Measurements from ENCODE around the gene CST3. TPM values are rescaled to one million over a fixed set of nuclear protein-coding genes. Genes with fewer than 3 reads are reported as not detected.

CST3 gene
- total RNA-seq, 1 experiment from 2014 or later = 181 TPM

- Histone ChIP-seq H3K27ac (ENCODE audit: low read depth, low read length) (no peak overlapping the region), H3K9me2 (ENCODE audit: insufficient read depth) (no peaks in the 10 kb centered on the region), H3K36me3 (ENCODE audit: control insufficient read depth in 1 of 2, insufficient read depth in 2 of 2, low read length in 2 of 2) (no peaks in the 10 kb centered on the region), H3K9me3 (ENCODE audit: control insufficient read depth in 1 of 2, insufficient read depth in 1 of 2, low read depth in 1 of 2, low read length in 2 of 2) (peaks cover 0 to 8% of the 10 kb centered on the region in 2 experiments; a peak in 1 of 4 replicates), H3K4me1 (ENCODE audit: control insufficient read depth in 1 of 2, insufficient read depth in 2 of 2, low read length in 2 of 2) (peaks cover 27 to 53% of the 10 kb centered on the region in 2 experiments), H2AFZ (ENCODE audit: low read depth, low read length, poor library complexity, severe bottlenecking) (no peak overlapping the region), H4K20me1 (ENCODE audit: insufficient read depth) (no peaks in the 10 kb centered on the region), H3K79me2 (ENCODE audit: insufficient read depth, low read length) (no peaks in the 10 kb centered on the region), H3K4me3 (replicated peaks in 1 of 2; ENCODE audit: low read depth in 1 of 2, low read length in 2 of 2) (no peak overlapping the region), H3K4me2 (ENCODE audit: low read length) (no peak overlapping the region), H3K9ac (ENCODE audit: low read length) (no peak overlapping the region), H3K27me3 (ENCODE audit: insufficient read depth, low read length) (no peaks in the 10 kb centered on the region)
- no TSS peak for BruUV-seq (replicated peaks)
- no peak for ATAC-seq
- RAD21 ChIA-PET (ENCODE audit: low non-redundant PET in 1 of 2, low total read pairs in 2 of 2, uncharacterized antibody in 2 of 2, unreplicated experiment in 2 of 2) = no interaction called here
- TF ChIP-seq YY1 (IDR thresholded peaks at IDR 0.05; ENCODE audit: extremely low read depth, insufficient replicate concordance, low read depth, low read length) (no peak), TCF7L2 (IDR thresholded peaks at IDR 0.05; ENCODE audit: borderline replicate concordance, extremely low read depth, insufficient read depth, insufficient read length) (no peak), JUND (IDR thresholded peaks at IDR 0.05) (no peak), RAD21 (IDR thresholded peaks at IDR 0.05; ENCODE audit: low read depth) (no peak), POLR2AphosphoS5 (IDR thresholded peaks at IDR 0.05; ENCODE audit: low read depth, low read length) (no peak), SP1 (IDR thresholded peaks at IDR 0.05; ENCODE audit: low read depth) (no peak), FOSL1 (IDR thresholded peaks at IDR 0.05; ENCODE audit: low read depth) (no peak), ELF1 (IDR thresholded peaks at IDR 0.05; ENCODE audit: borderline replicate concordance, low read depth) (no peak), SRF (IDR thresholded peaks at IDR 0.05; ENCODE audit: low read depth) (no peak), EGR1 (IDR thresholded peaks at IDR 0.05; ENCODE audit: low read depth) (no peak), SIN3A (IDR thresholded peaks at IDR 0.05; ENCODE audit: low read depth) (no peak), EZH2phosphoT487 (IDR thresholded peaks at IDR 0.05; ENCODE audit: borderline replicate concordance) (no peak), CTCF (IDR thresholded peaks at IDR 0.05 in 2 of 3, conservative IDR thresholded peaks at IDR 0.05 in 1 of 3; ENCODE audit: borderline replicate concordance in 1 of 3, insufficient read depth in 1 of 3, low read depth in 2 of 3, low read length in 2 of 3) (no peak), CBX3 (IDR thresholded peaks at IDR 0.05; ENCODE audit: low read depth) (no peak), ZFX (IDR thresholded peaks at IDR 0.05) (no peak)
- no peak for DNase-seq (ENCODE audit: low read depth, low spot score)
- POLR2A ChIA-PET = no interaction called here
- CTCF ChIA-PET = no interaction called here
- intact Hi-C loops (cut with micrococcal nuclease) = no loop called here
These were observed 10.3 kb downstream of the CST3 start for GRCh38 chr20:23627501-23627900.

Data from HCT116 (cell line).